HFFc6 (cell line): ENCODE data around the gene IL17RE. TPM values are rescaled to one million over a fixed set of nuclear protein-coding genes. Genes with fewer than 3 reads are reported as not detected.
A peak's percentile ranks its signal among the peaks of the same experiment; 100 is the strongest.

Experiments used
- DNase-seq: peaks from one replicate; pipeline ENCODE4 v3.0.0-alpha.2; 2018
- H3K27ac Mint-ChIP-seq: 2 replicates; pipeline ENCODE4 v1.8.0; 2020; ENCODE audit warnings: mild to moderate bottlenecking, mixed read lengths
- H3K27me3 Mint-ChIP-seq: 2 replicates; pipeline ENCODE4 v1.8.0; 2021; ENCODE audit warnings: mild to moderate bottlenecking, moderate library complexity, mixed read lengths; ENCODE audit not compliant: insufficient read depth
- H3K36me3 Mint-ChIP-seq: 2 replicates; pipeline ENCODE4 v1.8.0; 2021; ENCODE audit warnings: low read depth, mixed read lengths
- H3K4me1 Mint-ChIP-seq: 2 replicates; pipeline ENCODE4 v1.8.0; 2020; ENCODE audit warnings: low read depth, mixed read lengths
- H3K4me3 Mint-ChIP-seq: 2 replicates; pipeline ENCODE4 v1.8.0; 2020; ENCODE audit warnings: mild to moderate bottlenecking, moderate library complexity, mixed read lengths
- H3K9me3 Mint-ChIP-seq: 2 replicates; pipeline ENCODE4 v1.8.0; 2020; ENCODE audit warnings: mild to moderate bottlenecking, mixed read lengths
- total RNA-seq, 6 experiments: library from RNA; stranded (reverse); fragmentation: NEBNext Ultra II Directional; extraction: Animal tissue kit (Norgen Biotek cat#: 25700); gene quantifications; 2 replicates in 1 of 6; 3 replicates in 5 of 6; pipeline ENCODE4 v1.2.3, GENCODE V29; 2021
- TF ChIP-seq, protein P1 (sequence below): fragments of 200-600 bp; sonication (generic); IDR thresholded peaks from 2 replicates; pipeline ENCODE4 v1.5.0; 2021; ENCODE audit warnings: antibody characterized with exemption, mild to moderate bottlenecking

Gene IL17RE
- total RNA-seq, 6 experiments from 2014 or later: 0.51 to 0.80 (median 0.65) TPM

DNA sequence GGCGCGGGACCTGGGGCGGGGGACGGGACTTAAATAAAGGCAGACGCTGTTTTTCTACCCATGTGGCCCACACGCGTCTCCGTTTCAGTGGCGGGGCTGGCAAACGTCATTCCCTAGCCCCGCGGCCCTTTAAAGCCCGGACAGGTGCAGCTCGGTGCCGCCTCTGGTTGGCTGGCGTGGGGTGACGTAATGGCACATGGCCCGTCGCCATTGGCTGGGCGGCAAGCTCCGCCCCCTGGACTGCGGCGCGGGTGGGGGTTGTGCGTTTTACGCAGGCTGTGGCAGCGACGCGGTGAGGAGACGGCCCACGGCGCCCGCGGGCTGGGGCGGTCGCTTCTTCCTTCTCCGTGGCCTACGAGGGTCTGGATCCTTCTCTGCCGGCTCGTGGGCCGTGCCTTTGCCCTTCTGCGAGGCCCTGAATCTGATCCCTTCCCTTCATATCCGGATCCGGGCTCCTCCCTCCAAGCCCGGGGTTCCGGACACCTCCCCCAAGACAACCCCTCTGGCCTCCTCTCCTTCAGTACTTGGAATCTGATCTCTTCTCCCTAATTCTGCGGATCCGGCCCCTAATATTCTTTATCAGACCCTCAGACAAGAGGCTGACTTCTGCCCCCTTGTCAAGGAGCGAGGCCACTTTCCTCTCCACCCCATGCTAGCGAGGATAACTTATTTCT lies 31.1 kb downstream of the IL17RE start, which contains the start of gene CRELD1:
Gene CRELD1, plus strand, starts transcription at position 274 of the 674 bp plus-strand sequence. CDS start 605 bp downstream, outside the sequence.
- Mint-ChIP-seq H3K4me3 (peak within 1 kb of the TSS; percentile 90), H3K4me1 (peaks cover 22% of the 10 kb centered on the region), H3K36me3 (peaks cover 12% of the 10 kb centered on the region), H3K9me3 (no peaks in the 10 kb centered on the region), H3K27me3 (no peaks in the 10 kb centered on the region; the same call in 1 of the 2 replicates), H3K27ac (peak within 1 kb of the TSS; percentile 89)
- TF ChIP-seq, protein P1, sequence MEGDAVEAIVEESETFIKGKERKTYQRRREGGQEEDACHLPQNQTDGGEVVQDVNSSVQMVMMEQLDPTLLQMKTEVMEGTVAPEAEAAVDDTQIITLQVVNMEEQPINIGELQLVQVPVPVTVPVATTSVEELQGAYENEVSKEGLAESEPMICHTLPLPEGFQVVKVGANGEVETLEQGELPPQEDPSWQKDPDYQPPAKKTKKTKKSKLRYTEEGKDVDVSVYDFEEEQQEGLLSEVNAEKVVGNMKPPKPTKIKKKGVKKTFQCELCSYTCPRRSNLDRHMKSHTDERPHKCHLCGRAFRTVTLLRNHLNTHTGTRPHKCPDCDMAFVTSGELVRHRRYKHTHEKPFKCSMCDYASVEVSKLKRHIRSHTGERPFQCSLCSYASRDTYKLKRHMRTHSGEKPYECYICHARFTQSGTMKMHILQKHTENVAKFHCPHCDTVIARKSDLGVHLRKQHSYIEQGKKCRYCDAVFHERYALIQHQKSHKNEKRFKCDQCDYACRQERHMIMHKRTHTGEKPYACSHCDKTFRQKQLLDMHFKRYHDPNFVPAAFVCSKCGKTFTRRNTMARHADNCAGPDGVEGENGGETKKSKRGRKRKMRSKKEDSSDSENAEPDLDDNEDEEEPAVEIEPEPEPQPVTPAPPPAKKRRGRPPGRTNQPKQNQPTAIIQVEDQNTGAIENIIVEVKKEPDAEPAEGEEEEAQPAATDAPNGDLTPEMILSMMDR: no peak
- peak; percentile 82 for DNase-seq

DNA sequence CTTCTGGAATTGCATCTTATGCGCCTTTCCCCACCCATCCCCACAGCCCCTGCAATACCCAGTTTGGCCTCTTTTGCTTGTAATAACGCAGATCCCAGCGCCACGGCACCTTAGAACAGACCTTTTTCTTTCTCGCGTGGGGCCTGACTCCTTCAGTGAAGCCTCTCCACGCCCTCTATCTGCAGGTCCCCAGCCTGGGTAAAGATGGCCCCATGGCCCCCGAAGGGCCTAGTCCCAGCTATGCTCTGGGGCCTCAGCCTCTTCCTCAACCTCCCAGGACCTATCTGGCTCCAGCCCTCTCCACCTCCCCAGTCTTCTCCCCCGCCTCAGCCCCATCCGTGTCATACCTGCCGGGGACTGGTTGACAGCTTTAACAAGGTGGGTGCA lies 31.6 kb downstream of the IL17RE start:
- no peaks in the 10 kb centered on the region for H3K9me3 Mint-ChIP-seq

DNA sequence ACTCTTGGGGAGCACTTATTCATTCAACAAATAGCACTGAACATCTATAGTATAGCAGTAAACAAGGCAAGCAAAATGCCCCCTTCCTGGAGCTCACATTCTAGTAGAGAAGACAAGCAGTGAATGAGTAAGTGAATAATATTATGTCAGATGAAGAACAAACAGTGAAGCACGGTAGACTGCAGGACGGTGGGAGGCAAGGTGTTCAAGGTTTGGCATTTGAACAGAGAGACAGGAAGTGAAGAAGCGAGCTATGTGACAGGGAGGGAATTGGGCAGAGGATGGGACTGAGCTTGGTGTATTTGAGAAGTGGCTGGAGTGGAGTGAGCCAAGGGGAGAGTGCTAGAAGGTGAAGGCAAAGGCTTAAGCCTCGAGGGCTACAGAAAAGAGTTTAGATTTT lies 32.3 kb downstream of the IL17RE start:
- H3K27me3 Mint-ChIP-seq: no peaks in the 10 kb centered on the region; the same call in 1 of the 2 replicates
- peak overlapping the region; percentile 89; the same call in 1 of the 2 replicates for H3K27ac Mint-ChIP-seq
- H3K4me1 Mint-ChIP-seq: peaks cover 22% of the 10 kb centered on the region
- TF ChIP-seq, protein P1: no peak
- no peaks in the 10 kb centered on the region for H3K9me3 Mint-ChIP-seq
- H3K4me3 Mint-ChIP-seq: peak overlapping the region; percentile 90
- peaks cover 11% of the 10 kb centered on the region for H3K36me3 Mint-ChIP-seq
- no peak for DNase-seq

More for the DNA sequence above, 31.6 kb downstream of the IL17RE start:
- peaks cover 12% of the 10 kb centered on the region for H3K36me3 Mint-ChIP-seq
- no peaks in the 10 kb centered on the region; the same call in 1 of the 2 replicates for H3K27me3 Mint-ChIP-seq
- TF ChIP-seq, protein P1: peak; percentile 56
- H3K27ac Mint-ChIP-seq: peak overlapping the region; percentile 89
- peak overlapping the region; percentile 90 for H3K4me3 Mint-ChIP-seq
- H3K4me1 Mint-ChIP-seq: peaks cover 22% of the 10 kb centered on the region
- no peak for DNase-seq

- Mint-ChIP-seq H3K27me3 (no peaks in the 10 kb centered on the region), H3K27ac (no peak overlapping the region), H3K4me1 (peaks cover 22% of the 10 kb centered on the region), H3K36me3 (peaks cover under 1% of the 10 kb centered on the region), H3K4me3 (no peak overlapping the region), H3K9me3 (no peaks in the 10 kb centered on the region)
- TF ChIP-seq, protein P1: no peak
- no peak for DNase-seq
These were observed 33.4 kb downstream of the IL17RE start for GRCh38 chr3:9935966-9936510.

GRCh38 chr3:9937486-9938238 lies 35.0 kb downstream of the IL17RE start:
- Mint-ChIP-seq H3K9me3 (no peaks in the 10 kb centered on the region), H3K27ac (no peak overlapping the region), H3K4me1 (peaks cover 18% of the 10 kb centered on the region), H3K4me3 (no peak overlapping the region), H3K27me3 (no peaks in the 10 kb centered on the region), H3K36me3 (peaks cover 4% of the 10 kb centered on the region; the same call in 1 of the 2 replicates)
- no peak for DNase-seq
- TF ChIP-seq, protein P1: no peak
